Gastroesophageal sphincter (tissue), 3 donors: Measurements from ENCODE around the gene ADGRD1.

Source experiments
- EP300 ChIP-seq: sonication (generic); formaldehyde crosslinking; IDR thresholded peaks from one replicate; pipeline ENCODE4 v1.6.1; 2017; ENCODE audit warnings: antibody characterized with exemption, mild to moderate bottlenecking
- TF ChIP-seq, protein P1 (sequence below), 4 experiments: fragments of 200-600 bp in 2 of 4; fragments of 450-650 bp in 2 of 4; sonication (generic) in 1 of 4; IDR thresholded peaks; one replicate each; pipeline ENCODE4 v1.5.1; 2017 to 2019; ENCODE audit warnings: antibody characterized with exemption in 4 of 4, mild to moderate bottlenecking in 2 of 4, moderate library complexity in 2 of 4

- TF ChIP-seq, protein P1, sequence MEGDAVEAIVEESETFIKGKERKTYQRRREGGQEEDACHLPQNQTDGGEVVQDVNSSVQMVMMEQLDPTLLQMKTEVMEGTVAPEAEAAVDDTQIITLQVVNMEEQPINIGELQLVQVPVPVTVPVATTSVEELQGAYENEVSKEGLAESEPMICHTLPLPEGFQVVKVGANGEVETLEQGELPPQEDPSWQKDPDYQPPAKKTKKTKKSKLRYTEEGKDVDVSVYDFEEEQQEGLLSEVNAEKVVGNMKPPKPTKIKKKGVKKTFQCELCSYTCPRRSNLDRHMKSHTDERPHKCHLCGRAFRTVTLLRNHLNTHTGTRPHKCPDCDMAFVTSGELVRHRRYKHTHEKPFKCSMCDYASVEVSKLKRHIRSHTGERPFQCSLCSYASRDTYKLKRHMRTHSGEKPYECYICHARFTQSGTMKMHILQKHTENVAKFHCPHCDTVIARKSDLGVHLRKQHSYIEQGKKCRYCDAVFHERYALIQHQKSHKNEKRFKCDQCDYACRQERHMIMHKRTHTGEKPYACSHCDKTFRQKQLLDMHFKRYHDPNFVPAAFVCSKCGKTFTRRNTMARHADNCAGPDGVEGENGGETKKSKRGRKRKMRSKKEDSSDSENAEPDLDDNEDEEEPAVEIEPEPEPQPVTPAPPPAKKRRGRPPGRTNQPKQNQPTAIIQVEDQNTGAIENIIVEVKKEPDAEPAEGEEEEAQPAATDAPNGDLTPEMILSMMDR (IDR thresholded peaks at IDR 0.05): no peak
- no peak for TF ChIP-seq EP300
Observed at GRCh38 chr12:131130311-131130911, 176.7 kb downstream of the ADGRD1 start.
